Endothelial cell of umbilical vein (primary cell): Measurements from ENCODE around the gene FSTL4. TPM values are rescaled to one million over a fixed set of nuclear protein-coding genes. Genes with fewer than 3 reads are reported as not detected.

Experiments used
- BruUV-seq: library from RNA; stranded (reverse); fragments of 400-500 nt; replicated peaks from 2 replicates; lab custom pipeline; 2021; lab: Mats Ljungman, UMichigan
- CTCF ChIA-PET: fragments of 300-600, 350-600 bp; sonication (Branson Sonifier 250); formaldehyde crosslinking; loops from one replicate; lab custom pipeline; 2021; ENCODE audit warnings: antibody characterized with exemption, inconsistent platforms; lab: Charles Lee
- POLR2A ChIA-PET: fragments of 300-600, 350-600 bp; sonication (Branson Sonifier 250); formaldehyde crosslinking; loops from one replicate; lab custom pipeline; 2021; ENCODE audit warnings: antibody characterized with exemption, inconsistent platforms; lab: Charles Lee
- DNase-seq: peaks from one replicate; pipeline ENCODE4 v3.0.0-alpha.2; 2011; ENCODE audit warnings: low read depth, low spot score
- FAIRE-seq: peaks from 2 replicates; lab custom pipeline; 2011; peaks lifted over from hg19 to GRCh38; lab: Jason Lieb, UNC
- H2AFZ ChIP-seq: 2 replicates; pipeline ENCODE4 v1.6.0; 2012; ENCODE audit warnings: low read depth, low read length, control low read depth, inconsistent platforms
- H3K27ac ChIP-seq: 2 replicates; pipeline ENCODE4 v1.5.1; 2011; ENCODE audit warnings: low read depth, mild to moderate bottlenecking, control low read depth, low read length, moderate library complexity; ENCODE audit not compliant: insufficient read depth
- H3K27me3 ChIP-seq, 2 experiments: 2 replicates each; pipeline versions ENCODE4 v1.6.0 to v1.6.1; 2011; ENCODE audit warnings: low read length in 2 of 2, mixed read lengths in 1 of 2; ENCODE audit not compliant: control insufficient read depth in 2 of 2, insufficient read depth in 2 of 2
- H3K36me3 ChIP-seq, 2 experiments: 2 replicates in 1 of 2; 3 replicates in 1 of 2; pipeline ENCODE4 v1.5.1; 2011; ENCODE audit warnings: low read length in 2 of 2, mild to moderate bottlenecking in 1 of 2, moderate library complexity in 1 of 2; ENCODE audit not compliant: control insufficient read depth in 2 of 2, insufficient read depth in 2 of 2; ENCODE audit errors: extremely low read depth in 1 of 2
- H3K4me1 ChIP-seq: 3 replicates; pipeline ENCODE4 v1.5.1; 2011; ENCODE audit warnings: mild to moderate bottlenecking, low read length; ENCODE audit not compliant: control insufficient read depth, insufficient read depth; ENCODE audit errors: extremely low read depth
- H3K4me2 ChIP-seq: 2 replicates; pipeline ENCODE4 v1.6.1; 2011; ENCODE audit warnings: low read length, control low read depth, mixed read lengths; ENCODE audit not compliant: insufficient read depth
- H3K4me3 ChIP-seq, 3 experiments: fragments of 200-600 bp in 1 of 3; sonication (generic), shearing (Covaris generic) in 1 of 3; replicated peaks in 1 of 3; 2 replicates each; pipeline ENCODE4 v1.5.1; 2011 to 2016; ENCODE audit warnings: control low read depth in 3 of 3, low read length in 3 of 3, mild to moderate bottlenecking in 2 of 3, inconsistent platforms in 1 of 3, low read depth in 1 of 3, moderate library complexity in 1 of 3; ENCODE audit not compliant: insufficient read depth in 1 of 3
- H3K79me2 ChIP-seq: 2 replicates; pipeline ENCODE4 v1.6.0; 2012; ENCODE audit warnings: low read length, inconsistent platforms; ENCODE audit not compliant: control insufficient read depth, insufficient read depth
- H3K9ac ChIP-seq: replicated peaks from 2 replicates; pipeline ENCODE3; 2011; ENCODE audit warnings: low read length, control low read depth; ENCODE audit not compliant: insufficient read depth; ENCODE audit errors: extremely low read depth
- H3K9me1 ChIP-seq: replicated peaks from 3 replicates; pipeline ENCODE4 v1.6.0; 2011; ENCODE audit warnings: mild to moderate bottlenecking, low read length; ENCODE audit not compliant: control insufficient read depth, insufficient read depth; ENCODE audit errors: extremely low read depth
- H3K9me3 ChIP-seq: replicated peaks from 2 replicates; pipeline ENCODE4 v1.5.1; 2012; ENCODE audit warnings: low read length, inconsistent platforms; ENCODE audit not compliant: control insufficient read depth, insufficient read depth
- H4K20me1 ChIP-seq: replicated peaks from 2 replicates; pipeline ENCODE3; 2011; ENCODE audit warnings: mild to moderate bottlenecking, low read length; ENCODE audit not compliant: control insufficient read depth, insufficient read depth; ENCODE audit errors: extremely low read depth
- EZH2 ChIP-seq: IDR thresholded peaks from 2 replicates; pipeline ENCODE4 v1.6.1; 2012; ENCODE audit warnings: borderline replicate concordance, low read depth, mild to moderate bottlenecking, moderate library complexity, low read length, inconsistent platforms; ENCODE audit not compliant: severe bottlenecking
- FOS ChIP-seq: IDR thresholded peaks from 2 replicates; pipeline ENCODE4 v1.6.1; 2011; ENCODE audit warnings: mild to moderate bottlenecking, low read length, moderate library complexity, borderline replicate concordance; ENCODE audit not compliant: insufficient read depth
- GATA2 ChIP-seq: IDR thresholded peaks from 2 replicates; pipeline ENCODE4 v1.7.0; 2011; ENCODE audit warnings: low read depth, mild to moderate bottlenecking, moderate library complexity, mixed read lengths, low read length; ENCODE audit not compliant: insufficient read length, insufficient read depth
- JUN ChIP-seq: IDR thresholded peaks from 2 replicates; pipeline ENCODE4 v1.6.1; 2011; ENCODE audit warnings: borderline replicate concordance, low read depth; ENCODE audit not compliant: insufficient read length, insufficient read depth
- MAX ChIP-seq: IDR thresholded peaks from 2 replicates; pipeline ENCODE4 v1.6.1; 2011; ENCODE audit not compliant: insufficient read depth, insufficient read length
- MYC ChIP-seq: IDR thresholded peaks from one replicate; pipeline ENCODE4 v1.6.1; 2011; ENCODE audit warnings: mild to moderate bottlenecking, low read depth, low read length
- POLR2A ChIP-seq: IDR thresholded peaks from 2 replicates; pipeline ENCODE4 v1.6.1; 2012; ENCODE audit warnings: low read depth, mild to moderate bottlenecking, control low read depth, low read length
- POLR2AphosphoS5 ChIP-seq: IDR thresholded peaks from 2 replicates; pipeline ENCODE4 v1.6.1; 2012; ENCODE audit warnings: low read depth, mild to moderate bottlenecking, control low read depth, low read length, moderate library complexity; ENCODE audit not compliant: insufficient read depth
- dilution Hi-C: fragments of 300-500 bp; cut with MboI; formaldehyde crosslinking; loops from one replicate; pipeline ENCODE4 v1.15.0; 2019; ENCODE audit warnings: low sequenced_read_pairs; ENCODE audit not compliant: extremely low pct_ligation_motif_present
- intact Hi-C: fragments of 100-400 bp; cut with micrococcal nuclease; formaldehyde crosslinking; loops from one replicate; pipeline ENCODE4 v1.10.0; 2022
- polyA plus RNA-seq, 4 experiments: library from polyadenylated mRNA; depleted of rRNA in 3 of 4; stranded (reverse) in 3 of 4; unstranded in 1 of 4; fragments of >200 nt; gene quantifications; 2 replicates each; pipeline versions ENCODE4 v1.2.1 to v1.2.3, GENCODE V29; 2011 to 2012; ENCODE audit warnings: missing spikeins in 1 of 4
- total RNA-seq: library from RNA; stranded (reverse); gene quantifications from 2 replicates; pipeline ENCODE4 v1.2.3, GENCODE V29; 2021
- TF ChIP-seq, protein P1 (sequence below), 2 donors: IDR thresholded peaks; 1 replicate in 1 of 2; 2 replicates in 1 of 2; pipeline ENCODE4 v1.5.1; 2011; ENCODE audit warnings: low read length in 2 of 2, mild to moderate bottlenecking in 2 of 2, moderate library complexity in 2 of 2, control low read depth in 1 of 2, inconsistent platforms in 1 of 2, low read depth in 1 of 2; ENCODE audit not compliant: insufficient read depth in 1 of 2; ENCODE audit errors: extremely low read depth in 1 of 2

FSTL4 gene
- total and polyA plus RNA-seq, 2 donors (not counting 3 experiments of a cell fraction or from before 2014, with no cell fraction given) = 0.18 TPM; not detected in 1

DNA sequence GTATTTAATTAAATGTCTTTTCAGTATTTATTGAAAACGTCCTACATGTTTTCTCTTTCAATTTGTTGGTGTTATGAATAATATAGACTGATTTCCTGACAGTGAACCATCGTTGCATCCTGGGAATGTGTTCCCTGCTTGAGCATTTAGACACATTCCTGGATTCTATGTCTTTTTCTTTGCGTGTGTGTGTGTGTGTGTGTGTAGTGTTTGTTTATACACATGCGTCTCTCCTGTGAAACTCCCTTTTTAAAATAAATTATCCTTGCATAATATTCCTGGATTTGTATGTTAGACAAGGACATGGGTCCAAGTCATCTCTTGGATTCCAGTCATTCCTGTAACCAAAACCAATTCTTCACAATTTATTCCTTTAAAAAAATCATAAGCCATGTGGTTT is 407.1 kb downstream of the FSTL4 start:
- TF ChIP-seq MYC (no peak), POLR2A (no peak), FOS (no peak), POLR2AphosphoS5 (no peak), JUN (no peak), EZH2 (no peak), GATA2 (no peak), MAX (no peak)
- TF ChIP-seq, protein P1, sequence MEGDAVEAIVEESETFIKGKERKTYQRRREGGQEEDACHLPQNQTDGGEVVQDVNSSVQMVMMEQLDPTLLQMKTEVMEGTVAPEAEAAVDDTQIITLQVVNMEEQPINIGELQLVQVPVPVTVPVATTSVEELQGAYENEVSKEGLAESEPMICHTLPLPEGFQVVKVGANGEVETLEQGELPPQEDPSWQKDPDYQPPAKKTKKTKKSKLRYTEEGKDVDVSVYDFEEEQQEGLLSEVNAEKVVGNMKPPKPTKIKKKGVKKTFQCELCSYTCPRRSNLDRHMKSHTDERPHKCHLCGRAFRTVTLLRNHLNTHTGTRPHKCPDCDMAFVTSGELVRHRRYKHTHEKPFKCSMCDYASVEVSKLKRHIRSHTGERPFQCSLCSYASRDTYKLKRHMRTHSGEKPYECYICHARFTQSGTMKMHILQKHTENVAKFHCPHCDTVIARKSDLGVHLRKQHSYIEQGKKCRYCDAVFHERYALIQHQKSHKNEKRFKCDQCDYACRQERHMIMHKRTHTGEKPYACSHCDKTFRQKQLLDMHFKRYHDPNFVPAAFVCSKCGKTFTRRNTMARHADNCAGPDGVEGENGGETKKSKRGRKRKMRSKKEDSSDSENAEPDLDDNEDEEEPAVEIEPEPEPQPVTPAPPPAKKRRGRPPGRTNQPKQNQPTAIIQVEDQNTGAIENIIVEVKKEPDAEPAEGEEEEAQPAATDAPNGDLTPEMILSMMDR (IDR thresholded peaks at IDR 0.05; ENCODE audit: extremely low read depth in 1 of 2, insufficient read depth in 1 of 2, low read depth in 1 of 2, low read length in 2 of 2) = no peak
- Histone ChIP-seq H2AFZ (no peak overlapping the region), H3K9ac (no peak overlapping the region), H3K9me1 (no peaks in the 10 kb centered on the region), H3K4me1 (no peaks in the 10 kb centered on the region), H4K20me1 (no peaks in the 10 kb centered on the region), H3K9me3 (no peaks in the 10 kb centered on the region), H3K79me2 (no peaks in the 10 kb centered on the region), H3K4me2 (no peak overlapping the region), H3K27ac (no peak overlapping the region), H3K4me3 (no peak overlapping the region), H3K27me3 (peaks cover 2 to 4% of the 10 kb centered on the region in 2 experiments), H3K36me3 (no peaks in the 10 kb centered on the region)
- ChIA-PET POLR2A (no interaction called here), CTCF (interaction anchor here (1.1 to 2.1 kb wide), 5 partner anchors 16 to 82 kb away, joined by 3 to 18 read pairs (median 7); no protein-coding TSS in a partner anchor)
- FAIRE-seq = no peak
- dilution Hi-C loops = no loop called here
- no peak for DNase-seq
- BruUV-seq = no TSS peak
- intact Hi-C loops = loop anchor here (5.0 kb wide), 1 partner anchor 42 kb away; no protein-coding TSS in a partner anchor
